EH (cell line): ENCODE results near the gene CSNK1A1.
A peak's percentile ranks its signal among the peaks of the same experiment; 100 is the strongest.
"Not testable (repeated sequence)": the region's sequence is repeated elsewhere in the genome, so short reads cannot be mapped to it uniquely, and the experiment has no call there.

Experiments
- DNase-seq: peaks from one replicate; pipeline ENCODE4 v3.0.0-alpha.2; 2015; ENCODE audit warnings: low read depth

Gene CSNK1A1

DNA sequence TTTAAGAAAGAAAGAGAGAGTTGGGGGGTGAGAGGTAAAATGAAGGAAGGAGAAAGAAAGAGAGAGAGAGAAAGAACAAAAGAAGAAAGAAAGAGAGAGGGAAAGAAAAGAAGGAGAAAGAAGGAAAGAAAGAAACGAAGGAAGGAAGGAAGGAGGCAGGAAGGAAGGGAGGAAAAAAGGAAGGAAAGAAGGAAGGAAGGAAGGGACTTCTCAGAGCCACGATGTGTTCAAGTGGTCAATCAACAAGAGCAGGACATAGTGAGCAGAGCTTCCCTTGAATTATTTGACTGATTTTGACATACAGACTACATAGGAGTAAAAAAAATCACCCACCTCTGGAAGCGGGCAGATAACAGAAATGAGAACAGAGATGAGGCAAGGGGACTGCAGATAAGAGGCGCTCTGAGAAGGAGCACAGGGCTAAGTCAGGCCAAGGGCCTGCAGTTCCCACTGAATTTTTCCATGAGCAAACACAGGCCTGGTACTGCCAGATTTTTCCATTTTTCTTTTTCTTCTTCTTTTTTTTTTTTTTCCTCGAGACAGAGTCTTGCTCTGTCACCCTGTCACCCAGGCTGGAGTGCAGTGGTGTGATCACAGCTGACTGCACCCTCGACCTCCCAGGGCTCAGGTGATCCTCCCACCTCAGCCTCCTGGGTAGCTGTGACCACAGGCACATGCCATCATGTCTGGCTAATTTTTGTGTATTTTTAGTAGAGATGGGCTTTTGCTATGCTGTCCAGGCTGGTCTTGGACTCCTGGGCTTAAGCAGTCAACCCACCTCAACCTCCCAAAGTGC lies 94.4 kb downstream of the CSNK1A1 start:
- DNase-seq: no peak

DNA sequence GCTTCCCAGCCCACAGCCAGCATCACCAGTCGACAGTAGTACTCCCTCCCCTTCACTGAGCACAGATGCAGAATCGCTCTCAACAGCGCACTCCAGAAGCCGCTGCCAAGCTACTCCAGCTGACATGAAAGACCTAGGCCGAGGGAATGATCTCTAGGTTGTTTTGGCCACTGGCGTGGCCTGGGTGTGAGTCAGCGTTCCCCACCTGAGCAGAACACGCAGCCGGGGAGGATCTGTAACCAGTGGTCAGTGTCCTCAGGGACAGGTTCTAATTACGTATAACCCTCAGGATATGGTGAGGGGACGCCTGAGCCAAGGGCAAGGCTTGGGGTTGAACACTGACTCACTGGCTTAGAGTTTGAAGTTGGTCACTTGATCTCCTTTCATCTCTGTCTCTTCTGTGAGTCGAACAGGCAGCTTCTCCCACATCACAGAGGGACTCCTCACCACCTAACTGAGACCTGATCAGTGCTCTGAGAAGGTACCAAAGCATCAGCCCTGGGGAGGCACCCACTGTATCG lies 95.3 kb downstream of the CSNK1A1 start:
- DNase-seq: peak; percentile 77

- no peak for DNase-seq
These were observed 97.4 kb downstream of the CSNK1A1 start for GRCh38 chr5:149453618-149454415.

DNA sequence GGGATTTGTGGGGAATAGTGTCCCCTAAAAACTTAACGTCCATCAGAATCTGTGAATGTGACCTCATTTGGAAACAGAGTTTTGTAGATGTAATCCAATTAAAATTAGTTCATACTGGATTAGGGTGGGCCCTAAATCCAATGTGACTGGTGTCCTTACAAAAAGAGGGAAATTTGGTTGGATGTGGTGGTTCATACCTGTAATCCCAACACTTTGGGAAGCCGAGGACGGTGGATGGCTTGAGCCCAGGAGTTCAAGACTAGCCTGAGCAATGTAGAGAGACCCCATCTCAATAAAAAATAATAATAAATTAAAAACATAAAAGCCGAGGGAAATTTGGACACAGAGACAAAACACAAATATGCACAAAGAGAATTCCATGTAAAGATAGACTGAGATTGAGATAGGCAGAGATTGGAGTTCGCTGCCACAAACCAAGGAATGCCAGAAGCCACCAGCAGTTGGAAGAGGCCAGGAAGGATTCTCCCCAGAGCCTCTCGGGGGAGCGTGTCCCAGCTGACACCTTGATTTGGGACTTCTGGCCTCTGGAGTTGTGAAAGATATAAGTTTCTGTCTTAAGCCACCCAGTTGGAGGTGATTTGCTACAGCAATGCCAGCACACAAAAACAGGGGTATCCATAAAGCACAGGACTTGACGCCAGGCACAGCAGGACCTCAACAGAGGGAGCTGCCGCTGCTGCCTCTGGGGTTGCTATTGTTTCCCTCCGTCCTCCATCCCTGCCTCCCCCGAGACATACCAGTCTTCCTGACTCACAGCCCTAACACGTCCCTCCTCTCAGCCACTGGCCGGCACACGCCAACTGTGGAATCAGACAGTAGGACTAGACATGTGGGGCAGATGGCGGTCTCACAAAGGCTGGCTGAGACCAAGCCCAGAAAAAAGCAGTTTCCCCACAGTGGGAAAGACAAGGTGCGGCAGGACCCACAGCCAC lies 98.3 kb downstream of the CSNK1A1 start:
- DNase-seq: peak; percentile 99

- peak; percentile 79 for DNase-seq
These were observed 99.1 kb downstream of the CSNK1A1 start for GRCh38 chr5:149452007-149452664.

GRCh38 chr5:149450199-149450598 lies 101.0 kb downstream of the CSNK1A1 start:
- peak; percentile 90 for DNase-seq

GRCh38 chr5:149448831-149449714 lies 102.2 kb downstream of the CSNK1A1 start:
- DNase-seq: peak; percentile 47

- DNase-seq: peak; percentile 43
These were observed 102.8 kb downstream of the CSNK1A1 start for GRCh38 chr5:149448431-149448830.

DNA sequence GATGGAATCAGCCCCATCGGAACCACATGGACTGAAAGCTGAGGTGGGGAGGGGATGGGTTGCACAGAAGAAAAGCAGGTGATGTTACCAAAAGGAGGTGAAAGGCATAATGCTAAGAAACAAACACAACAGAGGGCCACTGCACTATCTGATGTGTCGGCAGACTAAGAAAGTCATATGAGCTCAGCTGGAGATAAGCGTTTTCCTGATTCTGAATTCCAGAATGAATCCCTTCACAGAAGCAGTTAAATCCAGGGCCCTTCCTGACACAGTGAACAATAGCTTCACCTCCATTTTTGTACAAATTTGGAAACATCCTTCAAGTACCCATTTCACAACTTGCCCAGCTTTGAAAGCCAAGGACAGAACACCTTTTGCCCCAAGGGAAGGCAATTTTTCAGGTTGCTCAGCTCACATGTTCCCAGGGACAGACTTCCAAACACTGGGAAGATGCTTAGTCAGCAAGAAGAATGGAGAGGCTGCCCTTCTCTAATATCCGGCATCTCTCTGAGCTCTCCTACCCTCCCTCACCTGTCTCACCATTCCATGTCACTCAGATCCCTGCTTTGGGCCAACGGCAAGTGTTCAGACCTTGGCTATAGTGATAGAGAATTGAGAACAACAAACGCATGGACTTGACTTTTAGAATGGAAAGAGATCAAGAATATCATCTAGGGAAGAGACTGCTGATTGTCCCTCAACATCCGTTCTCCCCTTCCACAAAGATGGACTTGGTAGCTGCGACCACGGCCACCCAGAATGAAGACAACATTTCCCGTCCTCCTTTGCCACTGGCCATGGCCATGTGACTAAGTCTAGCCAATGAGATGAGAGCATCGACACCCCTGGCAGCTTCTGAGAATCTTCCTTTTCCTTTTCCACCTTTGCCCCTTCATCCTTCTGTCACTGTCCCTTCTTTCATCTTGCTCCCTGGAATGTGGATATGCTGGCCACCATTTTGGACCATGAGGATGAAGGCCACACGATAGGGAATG lies 103.6 kb downstream of the CSNK1A1 start:
- DNase-seq: no peak

- not testable (repeated sequence) for DNase-seq
These were observed 104.4 kb downstream of the CSNK1A1 start for GRCh38 chr5:149446794-149447193.

DNA sequence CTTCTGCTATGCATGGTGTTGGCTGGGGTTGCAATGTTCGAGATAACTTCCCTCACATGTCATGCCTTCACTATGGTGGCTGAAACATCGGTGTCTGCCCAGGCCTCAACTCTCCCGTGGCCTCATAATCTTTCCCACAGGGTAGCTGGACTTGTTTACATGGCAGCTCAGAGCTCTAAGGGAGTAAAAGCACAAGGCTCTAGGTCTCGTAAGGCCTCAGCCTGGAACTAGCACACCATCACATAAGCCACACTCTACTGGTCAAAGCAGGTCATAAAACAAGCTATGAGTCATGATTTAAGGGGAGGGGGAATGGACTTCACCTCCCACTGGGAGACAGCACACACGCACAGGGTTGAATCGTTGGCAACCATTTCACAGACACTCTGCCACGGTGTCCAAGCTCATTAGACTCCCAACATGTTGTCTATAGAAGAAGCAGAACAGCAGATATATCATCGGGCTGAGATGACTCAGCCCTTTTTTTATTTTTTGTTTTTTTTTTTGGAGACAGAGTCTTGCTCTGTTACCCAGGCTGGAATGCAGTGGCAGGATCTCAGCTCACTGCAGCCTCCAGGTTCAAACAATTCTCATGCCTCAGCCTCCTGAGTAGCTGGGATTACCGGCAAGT lies 105.4 kb downstream of the CSNK1A1 start:
- DNase-seq: peak; percentile 100

DNA sequence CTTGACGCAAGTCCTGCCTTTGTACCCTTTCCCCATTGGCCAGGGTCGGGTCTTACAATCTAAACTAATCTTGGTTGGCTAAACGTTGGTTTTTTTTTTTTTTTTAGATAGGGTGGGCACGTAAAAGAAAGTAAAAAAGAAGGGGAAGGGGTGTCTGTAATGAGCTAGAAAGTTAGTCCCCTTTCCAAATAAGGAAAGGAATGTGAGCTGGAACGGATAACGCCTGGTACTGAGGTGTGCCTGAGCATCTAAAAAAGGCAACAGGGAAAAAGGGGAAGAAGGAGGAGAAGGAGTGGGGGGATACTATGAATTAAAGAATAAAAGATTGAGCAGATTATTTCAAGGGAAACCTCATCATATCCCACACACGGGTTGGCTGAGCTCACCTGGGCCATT lies 105.9 kb downstream of the CSNK1A1 start:
- no peak for DNase-seq

- not testable (repeated sequence) for DNase-seq
These were observed 106.8 kb downstream of the CSNK1A1 start for GRCh38 chr5:149444430-149444829.

DNA sequence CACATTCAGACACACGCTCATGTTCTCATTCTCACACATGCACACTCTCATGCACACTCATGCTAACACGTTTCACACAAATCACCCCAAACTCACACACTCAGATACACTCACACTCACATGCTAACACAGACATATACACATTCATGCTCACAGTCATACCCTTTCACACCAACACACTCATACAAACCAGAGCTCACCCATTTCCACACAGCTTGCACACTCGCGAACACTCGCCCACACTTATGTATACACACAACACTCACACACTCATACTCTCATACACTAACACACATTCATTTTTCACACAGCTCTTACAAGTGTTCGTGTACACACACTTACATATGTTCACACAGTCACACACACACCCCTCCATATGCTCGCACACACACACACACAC lies 108.0 kb downstream of the CSNK1A1 start:
- no peak for DNase-seq

- peak; percentile 80 for DNase-seq
These were observed 108.6 kb downstream of the CSNK1A1 start for GRCh38 chr5:149442563-149443182.
